HG02610 (cell line): ENCODE measurements around the gene PROX1.

Source experiments
- ATAC-seq: cut with Tn5 transposase; IDR thresholded peaks from one replicate; pipeline ENCODE4 v1.9.1; 2021; ENCODE audit warnings: mild to moderate bottlenecking, moderate library complexity; ENCODE audit not compliant: unreplicated experiment

Gene PROX1

GRCh38 chr1:213997038-213997771, 9.4 kb downstream of the PROX1 start:
- no peak for ATAC-seq

GRCh38 chr1:213997772-213998107, 10.0 kb downstream of the PROX1 start:
- ATAC-seq, result no peak

GRCh38 chr1:213998785-213999184, 11.0 kb downstream of the PROX1 start:
- no peak for ATAC-seq

DNA sequence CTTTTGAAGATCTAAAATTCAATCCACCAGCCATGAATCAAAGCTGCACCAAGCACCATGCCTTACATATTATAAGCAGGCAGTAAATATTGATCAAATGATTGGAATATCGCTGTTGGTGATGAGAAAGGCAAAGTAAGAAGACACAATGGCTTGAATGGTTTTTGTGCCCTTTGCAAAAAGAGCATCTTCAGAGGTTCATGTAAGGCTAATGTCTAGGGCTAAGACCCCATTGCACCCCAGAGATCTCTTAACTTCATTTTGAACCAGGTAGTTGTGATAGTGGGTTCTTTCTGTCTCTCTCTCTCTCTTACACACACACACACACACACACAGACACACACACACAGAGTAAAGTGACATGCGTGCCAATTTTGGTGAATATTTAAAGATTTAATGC, 12.0 kb downstream of the PROX1 start:
- ATAC-seq, result no peak

- ATAC-seq, result no peak
Observed at GRCh38 chr1:214002060-214002459, 14.3 kb downstream of the PROX1 start.

GRCh38 chr1:214002472-214002871, 14.7 kb downstream of the PROX1 start:
- ATAC-seq, result no peak

- no peak for ATAC-seq
Observed at GRCh38 chr1:214003233-214003632, 15.5 kb downstream of the PROX1 start.

DNA sequence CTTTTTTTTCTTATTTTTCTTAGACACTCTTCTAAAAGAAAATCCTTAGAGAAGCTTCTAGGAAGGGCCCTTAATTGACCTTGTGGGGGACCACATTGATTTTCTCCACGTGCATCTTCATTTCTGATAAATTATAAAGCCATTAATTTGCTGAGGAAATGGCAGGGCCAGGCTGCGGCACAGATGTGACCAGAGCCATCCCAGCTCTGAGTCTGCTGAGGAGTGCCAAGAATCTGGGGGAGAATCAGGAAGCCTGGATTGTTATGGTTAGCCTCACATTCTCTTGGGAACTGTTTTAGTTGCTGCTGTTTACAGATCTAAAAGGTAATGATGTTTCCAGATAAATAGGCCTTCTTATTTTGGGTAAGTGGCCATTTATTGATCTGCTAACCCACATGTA, 16.2 kb downstream of the PROX1 start:
- ATAC-seq, result no peak

DNA sequence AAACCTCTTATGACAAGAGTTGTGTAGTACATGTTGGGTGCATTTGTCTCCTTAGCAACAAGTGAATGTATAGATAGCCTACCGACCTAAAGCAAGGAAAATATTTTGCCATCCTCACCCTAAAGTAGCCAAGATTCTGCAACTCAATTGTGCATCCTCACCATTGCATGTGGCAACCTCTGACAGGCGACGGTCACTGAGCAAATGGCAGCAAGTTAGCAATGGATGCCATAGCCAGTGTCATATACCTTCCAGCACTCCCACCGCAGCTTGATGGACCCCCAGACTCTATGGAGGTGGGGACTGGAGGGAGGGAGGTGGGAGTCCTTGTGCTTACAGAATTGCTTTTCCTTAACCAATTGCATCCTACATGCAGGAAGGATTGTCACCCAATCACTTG, 17.0 kb downstream of the PROX1 start:
- ATAC-seq, result no peak

GRCh38 chr1:214005708-214006107, 17.9 kb downstream of the PROX1 start:
- no peak for ATAC-seq

DNA sequence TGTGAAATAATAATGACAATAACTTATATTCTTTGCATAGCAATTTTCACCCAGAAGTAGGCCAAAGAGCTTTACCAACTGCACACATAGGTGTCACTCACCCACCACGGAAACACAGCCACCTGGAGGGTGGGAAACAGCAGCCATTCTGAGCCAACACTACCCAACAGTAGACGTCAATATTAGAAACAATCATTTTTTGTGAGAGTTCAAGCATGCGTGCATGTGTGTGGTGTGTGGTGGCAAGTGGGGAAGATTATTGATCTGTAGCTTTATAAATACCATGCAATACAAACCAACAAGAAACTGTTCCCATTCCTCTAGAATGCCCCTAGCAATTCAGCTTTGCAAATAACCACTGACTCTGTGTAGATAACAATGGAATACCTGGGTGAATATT, 19.1 kb downstream of the PROX1 start:
- ATAC-seq, result no peak

- no peak for ATAC-seq
Observed at GRCh38 chr1:214008347-214008746, 20.6 kb downstream of the PROX1 start.

DNA sequence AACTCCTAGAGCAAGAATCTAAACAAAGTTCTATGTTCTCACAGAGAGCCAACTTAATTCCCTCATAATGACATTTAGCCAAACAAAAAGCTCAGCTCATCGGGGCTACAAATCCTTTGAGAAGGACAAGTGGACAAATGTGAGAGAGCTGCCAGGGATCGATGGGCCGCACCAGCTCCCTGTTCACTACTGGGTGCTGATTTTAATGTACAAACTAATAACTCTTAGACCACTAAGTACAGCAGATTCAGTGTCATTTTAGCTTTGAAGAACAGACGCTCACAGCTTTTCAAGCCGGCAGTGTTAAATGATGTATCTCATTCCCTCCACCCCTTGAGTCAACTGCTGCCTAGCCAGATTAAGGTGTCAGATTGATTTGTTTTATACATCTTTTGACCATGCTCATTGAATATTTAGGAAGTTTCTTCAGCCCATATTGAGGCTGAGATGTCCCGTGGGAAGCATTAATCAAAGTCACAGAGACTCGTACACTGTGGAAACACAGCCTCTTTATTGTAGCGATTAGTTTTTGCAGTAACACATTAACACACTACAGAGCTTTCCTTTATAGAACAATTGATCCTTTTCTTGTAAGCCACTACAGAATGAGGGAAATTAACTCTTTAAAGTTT, 21.1 kb downstream of the PROX1 start:
- ATAC-seq, result no peak

GRCh38 chr1:214009423-214010196, 21.8 kb downstream of the PROX1 start:
- no peak for ATAC-seq

DNA sequence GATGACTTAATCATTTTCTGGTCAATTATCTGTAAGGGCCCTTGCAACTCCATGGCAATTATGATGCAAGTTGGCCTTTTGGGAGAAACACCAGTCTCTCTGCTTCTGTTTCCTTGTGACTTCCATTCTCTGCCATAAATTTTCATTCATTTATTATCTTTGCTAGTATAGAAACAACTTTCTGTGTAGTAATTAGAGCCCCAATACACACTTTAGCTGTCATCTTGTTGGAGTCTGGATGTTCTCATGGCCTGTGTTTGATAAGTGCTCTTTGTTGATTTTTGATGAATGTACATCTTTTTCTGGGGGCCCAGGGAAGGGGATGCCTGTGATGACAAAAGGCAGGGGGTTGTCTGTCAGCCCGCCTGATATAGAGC, 22.4 kb downstream of the PROX1 start:
- no peak for ATAC-seq

- no peak for ATAC-seq
Observed at GRCh38 chr1:214010717-214011116, 22.9 kb downstream of the PROX1 start.

- no peak for ATAC-seq
Observed at GRCh38 chr1:214012418-214012817, 24.6 kb downstream of the PROX1 start.

DNA sequence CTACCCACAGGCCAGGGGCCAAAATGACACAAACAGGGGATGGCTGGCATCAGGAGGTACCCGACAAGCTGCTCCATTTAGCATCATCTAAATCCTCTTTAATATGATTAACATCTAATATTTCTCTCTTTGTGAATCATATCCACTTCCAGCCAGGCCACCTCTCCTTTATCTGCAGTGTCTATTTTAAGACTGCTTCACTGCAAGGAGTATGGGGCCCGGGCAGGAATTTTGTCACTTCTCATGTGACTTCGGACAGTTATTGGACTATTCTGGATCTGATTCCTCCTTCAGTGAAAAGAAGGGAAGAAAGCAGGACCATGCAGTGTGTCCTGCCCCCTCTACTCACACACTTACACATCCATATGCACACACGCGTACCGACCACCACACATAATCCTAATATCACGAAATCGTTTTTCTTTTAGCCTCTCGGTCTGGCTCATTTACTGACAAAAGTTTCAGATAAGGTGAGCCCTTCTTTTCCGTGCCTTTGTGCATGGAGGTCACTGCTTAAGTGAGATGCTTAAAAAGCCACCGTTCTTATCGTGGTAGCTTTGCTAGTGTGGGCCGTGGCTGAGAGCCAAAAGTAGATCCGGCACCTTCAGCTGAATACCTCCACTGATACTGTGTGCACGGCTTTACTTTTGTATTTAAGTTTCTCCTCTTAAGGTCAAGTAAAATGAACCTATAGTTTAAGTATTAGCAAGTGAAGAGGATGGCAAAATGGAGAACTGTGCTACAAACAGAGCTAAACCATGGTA, 26.0 kb downstream of the PROX1 start:
- ATAC-seq, result no peak

DNA sequence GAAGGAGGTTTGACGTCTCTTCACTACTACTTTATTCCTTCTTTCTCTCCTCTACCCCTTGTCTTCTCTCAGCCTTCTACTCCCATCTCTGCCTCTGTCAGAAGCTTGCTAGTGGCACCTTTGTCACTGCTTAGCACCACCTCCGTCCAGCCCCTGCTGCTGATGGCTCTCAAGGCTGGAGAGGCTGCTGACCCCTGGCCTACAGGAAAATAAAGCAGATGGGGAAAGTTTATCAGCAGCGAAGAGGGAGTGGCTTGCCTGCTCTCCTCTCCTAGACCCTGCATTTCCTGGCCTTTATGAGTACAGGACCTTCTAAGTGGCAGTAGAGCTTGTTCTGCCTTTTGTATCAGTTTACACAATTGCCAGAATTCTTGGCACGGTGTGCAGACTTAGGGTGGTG, 27.0 kb downstream of the PROX1 start:
- ATAC-seq, result no peak

- ATAC-seq, result no peak
Observed at GRCh38 chr1:214017191-214017982, 29.6 kb downstream of the PROX1 start.
